Stomach (tissue), 4 donors: ENCODE results near the gene ZNF516.

Experiments used
- EP300 ChIP-seq: sonication (generic); formaldehyde crosslinking; IDR thresholded peaks from one replicate; pipeline ENCODE4 v1.6.1; 2017; ENCODE audit warnings: antibody characterized with exemption
- TF ChIP-seq, protein P1 (sequence below), 7 experiments: fragments of 450-650 bp in 4 of 7; fragments of 200-600 bp in 3 of 7; sonication (generic) in 3 of 7; IDR thresholded peaks; one replicate each; pipeline ENCODE4 v1.5.1; 2016 to 2019; ENCODE audit warnings: antibody characterized with exemption in 7 of 7, control low read depth in 2 of 7, mild to moderate bottlenecking in 1 of 7

- TF ChIP-seq, protein P1, sequence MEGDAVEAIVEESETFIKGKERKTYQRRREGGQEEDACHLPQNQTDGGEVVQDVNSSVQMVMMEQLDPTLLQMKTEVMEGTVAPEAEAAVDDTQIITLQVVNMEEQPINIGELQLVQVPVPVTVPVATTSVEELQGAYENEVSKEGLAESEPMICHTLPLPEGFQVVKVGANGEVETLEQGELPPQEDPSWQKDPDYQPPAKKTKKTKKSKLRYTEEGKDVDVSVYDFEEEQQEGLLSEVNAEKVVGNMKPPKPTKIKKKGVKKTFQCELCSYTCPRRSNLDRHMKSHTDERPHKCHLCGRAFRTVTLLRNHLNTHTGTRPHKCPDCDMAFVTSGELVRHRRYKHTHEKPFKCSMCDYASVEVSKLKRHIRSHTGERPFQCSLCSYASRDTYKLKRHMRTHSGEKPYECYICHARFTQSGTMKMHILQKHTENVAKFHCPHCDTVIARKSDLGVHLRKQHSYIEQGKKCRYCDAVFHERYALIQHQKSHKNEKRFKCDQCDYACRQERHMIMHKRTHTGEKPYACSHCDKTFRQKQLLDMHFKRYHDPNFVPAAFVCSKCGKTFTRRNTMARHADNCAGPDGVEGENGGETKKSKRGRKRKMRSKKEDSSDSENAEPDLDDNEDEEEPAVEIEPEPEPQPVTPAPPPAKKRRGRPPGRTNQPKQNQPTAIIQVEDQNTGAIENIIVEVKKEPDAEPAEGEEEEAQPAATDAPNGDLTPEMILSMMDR (IDR thresholded peaks at IDR 0.05), result no peak
- TF ChIP-seq EP300, result no peak
Measured at GRCh38 chr18:76410660-76411417, 84.2 kb downstream of the ZNF516 start.
